Endodermal cell (in vitro differentiated cells): ENCODE measurements around the gene SGMS1. TPM values are rescaled to one million over a fixed set of nuclear protein-coding genes. Genes with fewer than 3 reads are reported as not detected.

Experiments used
- DNase-seq: peaks from one replicate; pipeline ENCODE4 v3.0.0-alpha.2; 2017
- H3K27ac ChIP-seq: 2 replicates; pipeline ENCODE4 v1.5.1; 2013; ENCODE audit warnings: mild to moderate bottlenecking, low read depth, low read length, moderate library complexity
- H3K27me3 ChIP-seq: 2 replicates; pipeline ENCODE4 v1.6.1; 2013; ENCODE audit warnings: mild to moderate bottlenecking, low read length, moderate library complexity; ENCODE audit not compliant: insufficient read depth, control insufficient read depth, poor library complexity, severe bottlenecking
- H3K36me3 ChIP-seq: 2 replicates; pipeline ENCODE4 v1.7.0; 2013; ENCODE audit warnings: mild to moderate bottlenecking, low read length, moderate library complexity; ENCODE audit not compliant: control insufficient read depth, insufficient read depth
- H3K4me1 ChIP-seq: one replicate; pipeline ENCODE4 v1.7.0; 2013; ENCODE audit warnings: low read length; ENCODE audit not compliant: control insufficient read depth, insufficient read depth
- H3K4me3 ChIP-seq: 2 replicates; pipeline ENCODE4 v1.5.1; 2013; ENCODE audit warnings: mild to moderate bottlenecking, low read length, moderate library complexity
- H3K9ac ChIP-seq: 2 replicates; pipeline ENCODE4 v1.6.1; 2013; ENCODE audit warnings: mild to moderate bottlenecking, low read length, moderate library complexity; ENCODE audit not compliant: poor library complexity, severe bottlenecking; ENCODE audit errors: extremely low read depth
- H3K9me3 ChIP-seq: 2 replicates; pipeline ENCODE4 v1.6.1; 2013; ENCODE audit warnings: mild to moderate bottlenecking, low read length, moderate library complexity; ENCODE audit not compliant: control insufficient read depth
- H3K27ac Mint-ChIP-seq: 2 replicates; pipeline ENCODE4 v1.8.0; 2020; ENCODE audit warnings: mixed read lengths
- H3K27me3 Mint-ChIP-seq: 2 replicates; pipeline ENCODE4 v1.8.0; 2021; ENCODE audit warnings: mild to moderate bottlenecking, mixed read lengths; ENCODE audit not compliant: insufficient read depth
- H3K36me3 Mint-ChIP-seq: 2 replicates; pipeline ENCODE4 v1.8.0; 2020; ENCODE audit warnings: low read depth, mixed read lengths
- H3K4me1 Mint-ChIP-seq: 2 replicates; pipeline ENCODE4 v1.8.0; 2020; ENCODE audit warnings: mixed read lengths
- H3K4me3 Mint-ChIP-seq: 2 replicates; pipeline ENCODE4 v1.8.0; 2020; ENCODE audit warnings: mild to moderate bottlenecking, moderate library complexity, mixed read lengths
- H3K9me3 Mint-ChIP-seq: 2 replicates; pipeline ENCODE4 v1.8.0; 2020; ENCODE audit warnings: mild to moderate bottlenecking, mixed read lengths
- CTCF ChIP-seq: fragments of 200-600 bp; sonication (generic); conservative IDR thresholded peaks from 2 replicates; pipeline ENCODE4 v1.5.0; 2021; ENCODE audit warnings: antibody characterized with exemption, mild to moderate bottlenecking
- WGBS, 2 experiments: methylation state at CpG; one replicate each; pipeline versions ENCODE4 v1.1.5 to v1.1.7; 2013; ENCODE audit warnings: missing lambda C conversion rate in 2 of 2, mixed read lengths in 1 of 2; ENCODE audit not compliant: insufficient coverage in 1 of 2, insufficient read length in 1 of 2; 5-methylcytosine and 5-hydroxymethylcytosine counted together
- total RNA-seq, 2 donors: library from RNA; stranded (reverse); fragmentation: NEBNext Ultra II Directional in 1 of 2; extraction: Animal tissue kit (Norgen Biotek cat#: 25700) in 1 of 2; gene quantifications; 2 replicates in 1 of 2; 3 replicates in 1 of 2; pipeline ENCODE4 v1.2.1, GENCODE V29; 2021

SGMS1 gene
- total RNA-seq, 2 donors from 2014 or later, result 12.0 to 14.3 TPM

GRCh38 chr10:50467209-50467608 lies 156.5 kb downstream of the SGMS1 start:
- Mint-ChIP-seq H3K27me3 (no peaks in the 10 kb centered on the region), H3K4me3 (no peak overlapping the region), H3K4me1 (peaks cover 26% of the 10 kb centered on the region), H3K9me3 (no peaks in the 10 kb centered on the region), H3K36me3 (no peaks in the 10 kb centered on the region), H3K27ac (no peak overlapping the region)
- no peak overlapping the region for H3K9ac ChIP-seq
- no peaks in the 10 kb centered on the region for H3K27me3 ChIP-seq
- H3K4me3 ChIP-seq, result no peak overlapping the region
- 96% methylated on average over 1 of the region's 1 CpG; no CpG with 5 or more reads in 1 of the 2 experiments for WGBS, 2 experiments
- H3K9me3 ChIP-seq, result no peaks in the 10 kb centered on the region
- no peaks in the 10 kb centered on the region for H3K4me1 ChIP-seq
- no peak overlapping the region for H3K27ac ChIP-seq
- TF ChIP-seq CTCF, result no peak
- no peak for DNase-seq
- no peaks in the 10 kb centered on the region for H3K36me3 ChIP-seq

- H3K4me1 Mint-ChIP-seq, result peaks cover 4% of the 10 kb centered on the region
- H3K4me3 Mint-ChIP-seq, result no peak overlapping the region
- WGBS, 2 experiments, result 95% methylated on average over 1 of the region's 1 CpG; no CpG with 5 or more reads in 1 of the 2 experiments
Measured at GRCh38 chr10:50464004-50464409, 159.7 kb downstream of the SGMS1 start.

GRCh38 chr10:50461834-50462233 lies 161.9 kb downstream of the SGMS1 start:
- Mint-ChIP-seq H3K36me3 (peaks cover 13% of the 10 kb centered on the region), H3K4me1 (peaks cover 4% of the 10 kb centered on the region), H3K27me3 (no peaks in the 10 kb centered on the region), H3K4me3 (no peak overlapping the region), H3K9me3 (no peaks in the 10 kb centered on the region), H3K27ac (no peak overlapping the region)
- Histone ChIP-seq H3K9me3 (no peaks in the 10 kb centered on the region), H3K27ac (no peak overlapping the region), H3K36me3 (no peaks in the 10 kb centered on the region), H3K4me1 (no peaks in the 10 kb centered on the region), H3K9ac (no peak overlapping the region), H3K27me3 (no peaks in the 10 kb centered on the region), H3K4me3 (no peak overlapping the region)
- DNase-seq, result no peak
- TF ChIP-seq CTCF, result no peak
- 93% methylated on average over 3 of the region's 3 CpGs; no CpG with 5 or more reads in 1 of the 2 experiments for WGBS, 2 experiments

More at GRCh38 chr10:50464004-50464409, 159.7 kb downstream of the SGMS1 start:
- Histone ChIP-seq H3K4me3 (no peak overlapping the region), H3K27me3 (no peaks in the 10 kb centered on the region), H3K9me3 (no peaks in the 10 kb centered on the region), H3K9ac (no peak overlapping the region), H3K27ac (no peak overlapping the region), H3K4me1 (no peaks in the 10 kb centered on the region), H3K36me3 (no peaks in the 10 kb centered on the region)
- no peak for DNase-seq
- Mint-ChIP-seq H3K9me3 (no peaks in the 10 kb centered on the region), H3K36me3 (peaks cover 7% of the 10 kb centered on the region), H3K27ac (no peak overlapping the region), H3K27me3 (no peaks in the 10 kb centered on the region)
- no peak for TF ChIP-seq CTCF
